GM12891 (cell line): ENCODE measurements around the gene RFPL3.
"Not testable (repeated sequence)": the region's sequence is repeated elsewhere in the genome, so short reads cannot be mapped to it uniquely, and the experiment has no call there.

Source experiments
- DNase-seq: peaks from one replicate; pipeline ENCODE4 v3.0.0; 2011; ENCODE audit warnings: low spot score; ENCODE audit not compliant: insufficient read length
- FAIRE-seq: peaks from 2 replicates; lab custom pipeline; 2011; peaks lifted over from hg19 to GRCh38; lab: Jason Lieb, UNC
- PAX5 ChIP-seq: IDR thresholded peaks from 2 replicates; pipeline ENCODE4 v1.6.1; 2011; ENCODE audit warnings: low read length, moderate library complexity, mild to moderate bottlenecking; ENCODE audit not compliant: insufficient read depth, severe bottlenecking
- POLR2A ChIP-seq: IDR thresholded peaks from 2 replicates; pipeline ENCODE4 v1.6.1; 2011; ENCODE audit warnings: low read depth, low read length, control low read depth
- POLR2AphosphoS5 ChIP-seq: IDR thresholded peaks from 2 replicates; pipeline ENCODE4 v1.6.1; 2011; ENCODE audit warnings: low read depth, low read length, control low read depth
- POU2F2 ChIP-seq: IDR thresholded peaks from 2 replicates; pipeline ENCODE4 v1.6.1; 2011; ENCODE audit warnings: low read depth, mild to moderate bottlenecking, control low read depth, low read length, moderate library complexity
- SPI1 ChIP-seq: IDR thresholded peaks from 2 replicates; pipeline ENCODE4 v1.6.1; 2011; ENCODE audit warnings: low read depth, low read length, control low read depth
- TAF1 ChIP-seq: IDR thresholded peaks from 2 replicates; pipeline ENCODE4 v1.6.1; 2011; ENCODE audit warnings: low read depth, low read length, control low read depth

Gene RFPL3

GRCh38 chr22:32354360-32355351 is 3.0 kb upstream of the RFPL3 start:
- FAIRE-seq (no peak), DNase-seq (no peak)

GRCh38 chr22:32355760-32356159 is 1.9 kb upstream of the RFPL3 start:
- TF ChIP-seq POU2F2 = no peak
- DNase-seq (no peak), FAIRE-seq (no peak)

More at GRCh38 chr22:32354360-32355351, 3.0 kb upstream of the RFPL3 start:
- no peak for TF ChIP-seq POU2F2
- TF ChIP-seq SPI1 = no peak
- TF ChIP-seq POLR2A = no peak
- no peak for TF ChIP-seq TAF1
- no peak for TF ChIP-seq POLR2AphosphoS5
- TF ChIP-seq PAX5 = no peak

- DNase-seq, FAIRE-seq: not testable (repeated sequence)
Measured at GRCh38 chr22:32360096-32360495, 2.4 kb downstream of the RFPL3 start.

DNA sequence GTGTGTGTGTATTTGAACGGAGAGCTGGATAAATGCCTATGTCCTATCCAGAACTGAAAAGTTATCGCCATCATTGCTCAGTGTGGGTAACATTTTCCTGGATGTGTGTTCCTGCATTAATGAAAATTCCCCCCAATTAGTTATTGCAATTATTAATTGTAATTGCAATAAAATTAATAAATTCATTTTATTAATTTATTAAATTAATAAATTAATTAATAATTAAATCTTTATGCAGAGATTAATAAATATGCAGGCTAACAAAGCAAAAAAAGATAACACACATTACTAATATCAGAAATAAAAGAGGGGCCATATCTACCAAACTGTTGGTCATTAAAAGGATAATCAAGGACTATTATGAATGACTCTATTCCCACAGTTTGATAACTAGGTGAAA is 3.6 kb downstream of the RFPL3 start:
- no peak for TF ChIP-seq TAF1
- no peak for TF ChIP-seq PAX5
- TF ChIP-seq SPI1 = no peak
- TF ChIP-seq POU2F2 = no peak
- TF ChIP-seq POLR2AphosphoS5 = no peak
- no peak for TF ChIP-seq POLR2A
- FAIRE-seq (no peak), DNase-seq (no peak)

GRCh38 chr22:32364210-32364609 is 6.5 kb downstream of the RFPL3 start:
- TF ChIP-seq SPI1 = no peak
- TF ChIP-seq POLR2A = no peak
- TF ChIP-seq PAX5 = no peak
- TF ChIP-seq TAF1 = no peak
- TF ChIP-seq POLR2AphosphoS5 = no peak
- TF ChIP-seq POU2F2 = no peak
- DNase-seq = no peak
- no peak for FAIRE-seq

- DNase-seq (no peak), FAIRE-seq (no peak)
- no peak for TF ChIP-seq PAX5
- TF ChIP-seq SPI1 = no peak
- no peak for TF ChIP-seq TAF1
- no peak for TF ChIP-seq POU2F2
- no peak for TF ChIP-seq POLR2A
- TF ChIP-seq POLR2AphosphoS5 = no peak
Measured at GRCh38 chr22:32375678-32376450, 18.2 kb downstream of the RFPL3 start.

DNA sequence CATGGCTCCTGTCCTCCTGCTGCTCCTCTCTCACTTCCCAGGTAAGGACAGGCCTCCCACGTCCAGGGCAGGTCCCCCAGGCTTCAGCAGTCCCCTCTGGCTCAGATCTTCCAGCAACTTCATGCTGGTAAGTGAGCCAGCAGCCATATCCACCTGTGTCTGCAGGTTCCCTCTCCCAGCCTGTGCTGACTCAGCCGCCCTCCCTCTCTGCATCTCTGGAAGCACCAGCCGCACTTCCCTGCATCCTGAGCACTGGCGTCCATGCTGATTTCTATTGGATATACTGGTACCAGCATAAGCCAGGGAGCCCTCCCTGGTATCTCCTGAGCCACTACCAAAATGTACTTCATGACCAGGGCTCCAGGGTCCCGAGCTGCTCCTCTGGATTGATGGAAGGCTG is 19.0 kb downstream of the RFPL3 start:
- DNase-seq (no peak), FAIRE-seq (no peak)
- no peak for TF ChIP-seq SPI1
- TF ChIP-seq POU2F2 = no peak
- no peak for TF ChIP-seq POLR2A
- no peak for TF ChIP-seq POLR2AphosphoS5
- no peak for TF ChIP-seq PAX5
- no peak for TF ChIP-seq TAF1

DNA sequence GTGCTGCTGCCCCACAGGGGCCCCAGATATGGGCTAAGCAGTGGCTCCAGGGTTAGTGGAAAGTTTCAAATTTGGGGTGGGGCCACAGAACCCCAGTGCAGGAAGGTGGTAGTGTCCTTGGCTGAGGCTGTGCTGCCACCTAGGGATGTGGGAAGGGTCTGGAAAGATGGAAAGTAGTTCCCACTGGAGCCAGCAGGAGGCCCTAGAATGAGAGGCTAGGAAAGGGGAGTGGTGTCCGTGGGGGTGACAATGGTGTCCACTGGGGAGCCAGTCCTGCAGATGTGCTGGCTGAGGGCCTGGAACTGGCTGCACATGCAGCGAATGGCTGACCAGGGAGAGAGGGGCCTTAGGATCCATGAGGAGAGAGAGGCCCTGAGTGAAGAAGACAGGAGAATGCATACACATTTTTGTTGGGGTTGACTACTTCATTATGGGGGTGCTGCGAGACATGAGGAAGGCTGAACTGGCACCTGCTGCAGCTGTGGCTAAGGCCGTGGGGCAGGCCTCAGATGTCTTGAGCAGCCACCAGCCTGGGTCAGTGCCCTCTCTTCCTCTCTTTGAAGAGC is 21.1 kb downstream of the RFPL3 start:
- TF ChIP-seq POLR2A (no peak), POU2F2 (no peak), SPI1 (no peak), TAF1 (no peak), PAX5 (no peak), POLR2AphosphoS5 (no peak)
- FAIRE-seq = no peak
- DNase-seq = no peak

DNA sequence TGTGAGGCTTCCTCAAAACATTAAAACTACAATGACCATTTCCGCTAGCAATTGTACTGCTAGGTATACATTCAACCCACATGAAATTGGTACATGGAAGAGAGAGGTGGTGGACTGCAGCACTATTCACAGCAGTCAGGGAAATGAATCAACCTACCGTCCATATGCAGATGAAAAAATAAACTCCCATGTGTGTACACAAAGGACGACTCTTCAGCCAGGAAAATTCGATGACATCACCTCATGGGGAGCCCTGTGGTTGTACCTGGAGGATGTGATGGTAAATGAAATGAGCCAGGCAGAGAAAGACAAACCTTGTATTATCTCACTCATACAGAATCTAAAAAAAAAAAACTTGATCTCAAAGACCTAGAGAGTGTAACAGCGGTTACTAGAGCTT is 23.3 kb downstream of the RFPL3 start:
- FAIRE-seq (no peak), DNase-seq (no peak)
- no peak for TF ChIP-seq POU2F2
- no peak for TF ChIP-seq TAF1
- no peak for TF ChIP-seq POLR2AphosphoS5
- TF ChIP-seq PAX5 = no peak
- TF ChIP-seq SPI1 = no peak
- no peak for TF ChIP-seq POLR2A

- DNase-seq = no peak
- FAIRE-seq = no peak
- TF ChIP-seq POLR2A (no peak), POU2F2 (no peak), PAX5 (no peak), TAF1 (no peak), POLR2AphosphoS5 (no peak; the same call in 1 of the 2 replicates), SPI1 (no peak)
Measured at GRCh38 chr22:32385681-32386080, 28.0 kb downstream of the RFPL3 start.
